HT1080 (cell line): Measurements from ENCODE around the gene POLR3B. TPM values are rescaled to one million over a fixed set of nuclear protein-coding genes. Genes with fewer than 3 reads are reported as not detected.
A peak's percentile ranks its signal among the peaks of the same experiment; 100 is the strongest.
"Not testable (repeated sequence)": the region's sequence is repeated elsewhere in the genome, so short reads cannot be mapped to it uniquely, and the experiment has no call there.

Experiments used
- DNase-seq: peaks from one replicate; pipeline ENCODE4 v3.0.0-alpha.2; 2015; ENCODE audit warnings: low read depth
- total RNA-seq: library from RNA; depleted of rRNA; stranded (reverse); fragments of >200 nt; shearing (Covaris generic); gene quantifications from 2 replicates; pipeline ENCODE4 v1.2.3, GENCODE V29; 2014

Gene POLR3B
- total RNA-seq, 1 experiment from 2014 or later = 18.8 TPM

DNA sequence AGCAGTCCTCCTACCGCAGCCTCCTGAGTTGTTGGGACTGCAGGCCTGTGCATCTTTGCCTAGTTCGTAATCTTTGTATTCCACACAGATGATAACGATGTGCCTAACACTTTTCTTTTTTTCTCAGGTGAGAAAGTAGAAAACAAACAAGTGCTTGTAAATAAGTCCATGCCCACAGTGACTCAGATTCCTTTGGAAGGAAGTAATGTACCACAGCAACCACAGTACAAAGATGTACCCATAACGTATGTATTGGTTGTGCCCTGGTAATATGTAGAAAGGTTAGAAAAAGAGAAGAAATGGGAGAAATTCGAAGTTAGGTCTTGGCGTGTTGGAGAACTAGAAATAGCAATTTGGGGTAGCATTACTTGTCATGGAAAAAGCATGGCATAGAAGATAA is 101.6 kb downstream of the POLR3B start:
- no peak for DNase-seq

- no peak for DNase-seq
Measured at GRCh38 chr12:106459534-106459933, 102.0 kb downstream of the POLR3B start.

DNA sequence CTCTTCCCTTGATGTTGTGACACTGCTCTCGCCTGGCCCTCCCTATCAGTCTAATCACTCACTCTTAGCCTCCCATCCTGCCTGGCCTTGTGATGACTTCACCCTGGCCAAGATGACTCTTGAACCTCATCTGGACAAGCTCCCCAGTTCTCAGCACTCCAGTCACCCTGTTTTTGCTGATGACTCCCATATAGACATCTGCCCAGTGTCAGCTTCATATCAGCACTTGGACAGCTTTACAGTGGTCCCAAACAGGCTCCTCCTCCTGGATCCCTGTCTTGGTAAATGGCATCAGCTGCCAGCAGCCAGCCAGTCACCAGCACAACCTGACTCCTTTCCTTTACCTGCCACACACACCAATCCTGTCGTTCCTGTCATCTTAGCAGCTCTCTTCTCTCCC is 104.2 kb downstream of the POLR3B start:
- no peak for DNase-seq

DNA sequence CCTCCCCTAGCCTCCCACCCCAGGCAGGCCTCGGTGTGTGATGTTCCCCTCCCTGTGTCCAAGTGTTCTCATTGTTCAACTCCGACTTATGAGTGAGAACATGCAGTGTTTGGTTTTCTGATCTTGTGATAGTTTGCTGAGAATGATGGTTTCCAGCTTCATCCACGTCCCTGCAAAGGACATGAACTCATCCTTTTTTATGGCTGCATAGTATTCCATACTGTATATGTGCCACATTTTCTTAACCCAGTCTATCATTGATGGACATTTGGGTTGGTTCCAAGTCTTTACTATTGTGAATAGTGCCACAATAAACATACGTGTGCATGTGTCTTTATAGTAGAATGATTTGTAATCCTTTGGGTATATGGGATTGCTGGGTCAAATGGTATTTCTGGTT is 108.1 kb downstream of the POLR3B start:
- DNase-seq = not testable (repeated sequence)

GRCh38 chr12:106475662-106476061 is 118.1 kb downstream of the POLR3B start:
- DNase-seq = not testable (repeated sequence)

DNA sequence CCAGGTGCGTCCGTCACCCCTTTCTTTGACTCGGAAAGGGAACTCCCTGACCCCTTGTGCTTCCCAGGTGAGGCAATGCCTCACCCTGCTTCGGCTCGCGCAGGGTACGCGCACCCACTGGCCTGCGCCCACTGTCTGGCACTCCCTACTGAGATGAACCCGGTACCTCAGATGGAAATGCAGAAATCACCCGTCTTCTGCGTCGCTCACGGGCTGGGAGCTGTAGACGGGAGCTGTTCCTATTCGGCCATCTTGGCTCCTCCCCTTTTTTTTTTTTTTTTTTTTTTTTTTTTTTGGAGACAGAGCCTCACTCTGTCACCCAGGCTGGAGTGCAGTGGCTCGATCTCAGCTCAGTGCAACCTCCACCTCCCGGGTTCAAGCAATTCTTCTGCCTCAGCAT is 120.1 kb downstream of the POLR3B start:
- not testable (repeated sequence) for DNase-seq

DNA sequence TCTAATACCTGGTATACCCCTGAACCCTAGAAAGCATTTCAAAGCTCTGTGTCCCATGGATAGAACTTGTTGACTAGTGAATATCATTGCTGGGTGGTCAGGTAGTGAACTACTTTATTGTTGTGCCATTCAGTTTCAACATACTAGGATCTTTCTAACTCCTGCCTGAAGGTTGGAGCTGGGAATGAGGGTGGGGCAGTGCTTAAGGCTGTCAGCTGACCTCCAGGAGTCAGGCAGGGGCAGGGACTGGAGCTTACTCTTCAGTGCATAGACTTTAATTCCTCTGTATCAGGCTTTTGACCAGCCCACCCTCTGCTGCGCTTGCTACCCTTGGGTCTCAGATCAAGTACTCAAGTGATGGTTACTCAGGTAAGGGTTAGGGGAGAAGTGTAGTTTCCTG is 122.7 kb downstream of the POLR3B start:
- DNase-seq = no peak

DNA sequence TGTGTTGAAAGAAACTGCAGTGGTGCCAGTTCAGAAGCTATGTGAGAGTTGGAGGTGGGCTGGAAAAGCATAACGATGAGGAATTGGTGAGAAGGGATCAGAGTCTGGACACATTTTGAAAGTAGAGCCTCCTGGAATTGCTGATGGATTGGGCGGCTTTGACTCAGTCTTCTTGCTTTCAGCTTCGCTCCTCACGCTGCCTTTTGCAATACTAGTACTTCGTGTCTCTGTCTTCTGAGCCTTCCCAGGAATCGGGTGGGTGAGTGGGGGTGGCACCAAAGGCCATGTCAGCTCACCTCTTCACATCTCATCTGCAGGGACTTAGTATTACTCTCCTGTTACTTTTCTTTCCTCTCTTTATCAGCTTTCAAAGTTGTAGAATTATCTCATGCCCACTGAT is 123.7 kb downstream of the POLR3B start:
- DNase-seq = no peak

- no peak for DNase-seq
Measured at GRCh38 chr12:106487664-106488063, 130.1 kb downstream of the POLR3B start.

DNA sequence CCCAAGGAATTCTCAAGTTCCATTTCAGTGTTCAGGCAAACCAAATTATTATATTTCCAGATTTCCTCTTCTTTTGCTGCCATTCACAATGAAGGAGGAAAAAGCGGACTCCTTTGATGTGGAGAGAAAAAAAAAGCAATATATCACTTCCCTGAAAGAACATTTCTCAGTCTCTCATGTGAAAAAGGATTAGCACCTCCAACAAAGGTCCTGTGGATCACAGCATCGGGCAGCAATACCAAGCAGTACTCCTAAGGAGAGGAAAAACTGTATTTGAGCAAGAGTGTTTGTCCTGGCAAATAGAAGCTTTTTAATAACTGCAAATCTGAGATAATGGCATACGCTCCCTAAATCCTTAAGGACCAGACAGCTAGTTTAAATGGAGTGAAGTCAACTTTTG is 131.3 kb downstream of the POLR3B start:
- DNase-seq = no peak

GRCh38 chr12:106490264-106490663 is 132.7 kb downstream of the POLR3B start:
- no peak for DNase-seq

GRCh38 chr12:106492857-106493256 is 135.3 kb downstream of the POLR3B start:
- no peak for DNase-seq

- DNase-seq = no peak
Measured at GRCh38 chr12:106493531-106493930, 136.0 kb downstream of the POLR3B start.

DNA sequence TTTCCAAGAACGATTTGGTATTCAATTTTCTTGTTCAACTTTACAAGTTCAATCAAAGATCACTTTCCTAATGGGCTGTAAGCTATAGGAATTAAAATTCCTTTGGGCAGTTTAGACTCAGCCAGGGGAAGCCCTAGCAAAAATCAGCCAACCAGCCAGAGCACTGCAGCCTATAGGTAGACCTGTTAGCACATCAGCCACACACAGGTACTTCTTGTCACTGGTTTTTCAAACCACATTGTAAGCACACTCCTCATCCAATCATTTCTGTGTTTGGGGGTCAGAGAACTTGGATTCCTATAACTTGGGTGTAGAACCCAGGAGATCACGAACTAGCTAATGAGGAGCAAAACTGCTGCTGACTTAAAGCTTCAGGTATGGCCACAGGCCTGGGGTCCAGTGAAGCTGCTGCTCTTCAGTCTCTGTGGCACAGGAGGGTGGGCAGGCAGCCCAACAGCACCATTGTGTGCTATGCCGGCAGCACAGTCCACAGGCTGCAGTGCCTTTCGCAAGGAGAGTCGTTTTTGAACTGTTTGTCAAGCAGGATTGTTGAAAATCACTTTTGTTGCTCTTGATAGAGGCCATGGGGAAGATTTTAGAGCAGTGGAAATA is 137.9 kb downstream of the POLR3B start:
- no peak for DNase-seq

GRCh38 chr12:106498056-106498455 is 140.5 kb downstream of the POLR3B start:
- DNase-seq = no peak

DNA sequence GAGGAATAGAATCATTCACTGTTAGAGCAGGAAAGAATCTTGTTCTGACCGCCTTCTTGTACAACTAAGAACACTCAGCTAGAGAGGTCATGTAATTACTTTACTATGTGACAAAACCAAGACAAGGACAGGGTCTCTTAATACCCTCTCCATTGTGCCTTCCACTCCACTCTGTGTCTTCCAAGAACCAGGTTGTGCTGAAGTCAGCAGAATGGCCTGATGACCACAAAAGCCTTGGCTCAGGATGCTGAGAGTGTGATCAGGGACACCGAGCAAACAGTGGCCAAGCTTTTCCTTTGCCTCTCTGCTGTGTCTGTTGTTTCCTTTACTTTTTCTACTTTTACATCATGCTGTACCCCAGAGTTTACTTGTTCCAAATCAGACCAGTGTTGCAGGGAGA is 142.1 kb downstream of the POLR3B start:
- DNase-seq = no peak

DNA sequence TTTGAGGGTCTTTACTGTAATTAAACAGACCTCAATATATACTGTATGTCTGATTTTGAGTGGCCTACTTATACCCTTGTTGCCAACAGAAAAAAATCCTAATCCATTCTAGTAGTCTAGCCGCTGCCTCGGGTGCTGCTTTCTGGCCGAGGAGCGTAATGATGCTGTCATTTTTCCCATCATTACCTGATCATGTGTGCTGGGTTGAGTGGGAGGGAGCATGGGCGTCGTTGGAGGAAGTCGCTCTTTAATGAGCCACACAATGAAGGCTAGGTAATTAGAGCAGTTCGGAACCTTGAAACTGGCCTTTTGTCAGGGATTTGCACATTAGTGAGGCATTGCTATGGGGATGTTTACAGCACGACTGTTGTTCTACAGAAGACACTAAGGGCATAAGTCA is 149.1 kb downstream of the POLR3B start:
- no peak for DNase-seq

DNA sequence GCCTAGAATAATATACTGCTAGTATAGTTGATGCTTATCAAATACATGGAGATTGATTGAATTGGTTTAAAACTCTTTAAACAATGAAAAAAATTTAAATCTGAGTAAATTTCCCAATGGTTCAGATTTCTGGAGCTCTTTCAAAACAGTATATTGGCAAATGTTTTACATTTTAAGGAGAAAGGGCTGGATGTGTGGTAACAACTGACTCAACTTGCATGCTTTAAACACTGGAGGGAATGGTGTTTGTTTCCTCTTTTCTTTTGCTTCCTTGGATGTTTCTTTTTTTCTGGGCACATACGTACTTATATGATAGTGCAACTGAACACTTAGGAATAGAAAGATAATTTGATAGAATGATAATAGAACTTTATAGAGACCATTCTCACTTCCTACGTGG is 151.4 kb downstream of the POLR3B start:
- no peak for DNase-seq

DNA sequence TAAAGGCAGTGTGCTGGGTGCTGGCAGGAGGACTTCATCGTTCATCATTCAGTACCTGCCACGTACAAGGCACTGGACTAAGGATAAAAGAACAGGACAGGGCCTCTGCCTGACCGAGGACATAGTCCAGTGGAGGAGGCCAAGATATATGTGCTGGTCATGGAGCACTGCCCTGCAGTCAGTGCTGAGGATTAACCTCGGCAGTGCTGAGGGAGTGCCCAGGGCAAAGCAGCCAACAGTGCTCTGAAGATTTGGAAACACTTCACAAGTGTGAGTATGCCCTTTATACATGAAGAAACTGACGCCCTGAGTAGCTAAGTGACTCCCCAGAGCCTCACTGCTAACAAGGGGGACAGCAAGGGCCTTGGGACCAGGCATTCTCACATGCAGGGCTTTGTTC is 153.8 kb downstream of the POLR3B start:
- no peak for DNase-seq

GRCh38 chr12:106517314-106517713 is 159.8 kb downstream of the POLR3B start:
- no peak for DNase-seq

GRCh38 chr12:106519607-106520021 is 162.1 kb downstream of the POLR3B start:
- no peak for DNase-seq

GRCh38 chr12:106521901-106522300 is 164.4 kb downstream of the POLR3B start:
- no peak for DNase-seq

DNA sequence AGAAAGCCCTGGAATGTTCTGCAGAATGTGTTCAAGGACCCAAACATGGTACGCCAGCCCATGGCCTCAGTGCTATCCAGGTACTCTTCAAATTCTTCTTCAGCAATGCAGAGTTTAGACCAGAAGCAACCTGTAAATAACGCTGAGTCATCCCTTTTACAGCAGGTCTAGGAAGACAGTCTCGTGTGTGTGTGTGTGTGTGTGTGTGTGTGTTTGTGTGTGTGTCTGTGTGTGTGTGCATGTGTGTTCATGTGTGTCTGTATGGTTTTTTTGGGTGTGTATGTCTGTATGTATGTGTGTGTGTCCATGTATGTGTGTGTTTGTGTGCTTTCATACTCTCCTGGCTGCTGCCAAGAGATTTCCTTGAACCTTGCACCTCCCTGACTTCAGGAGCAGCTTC is 165.2 kb downstream of the POLR3B start:
- DNase-seq = peak; percentile 8

DNA sequence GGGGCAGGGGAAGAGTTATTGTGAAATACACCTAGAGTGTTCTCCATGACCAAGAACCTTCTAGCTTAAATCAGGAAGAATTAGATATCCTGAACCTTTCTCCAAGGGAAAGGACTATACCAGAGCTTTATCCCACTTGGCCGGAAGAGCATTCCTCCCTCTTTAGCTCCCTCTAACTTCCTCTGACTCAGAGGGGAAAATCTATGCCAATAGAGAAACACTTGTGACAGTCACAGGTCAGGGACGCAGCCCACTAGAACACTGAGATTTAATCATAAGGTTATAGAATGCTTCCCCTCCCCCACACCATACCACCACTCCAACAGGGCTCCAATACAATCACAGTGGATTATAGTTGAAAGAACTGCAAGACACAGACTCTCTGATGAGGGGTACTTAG is 169.8 kb downstream of the POLR3B start:
- DNase-seq = peak; percentile 84
